ENCODE results near the gene STX8. TPM values are rescaled to one million over a fixed set of nuclear protein-coding genes. Genes with fewer than 3 reads are reported as not detected.
"Not testable (repeated sequence)": the region's sequence is repeated elsewhere in the genome, so short reads cannot be mapped to it uniquely, and the experiment has no call there.

The STX8 gene
- total and polyA plus RNA-seq, 12 donors, result 53.3 to 80.1 (median 63.9) TPM

DNA sequence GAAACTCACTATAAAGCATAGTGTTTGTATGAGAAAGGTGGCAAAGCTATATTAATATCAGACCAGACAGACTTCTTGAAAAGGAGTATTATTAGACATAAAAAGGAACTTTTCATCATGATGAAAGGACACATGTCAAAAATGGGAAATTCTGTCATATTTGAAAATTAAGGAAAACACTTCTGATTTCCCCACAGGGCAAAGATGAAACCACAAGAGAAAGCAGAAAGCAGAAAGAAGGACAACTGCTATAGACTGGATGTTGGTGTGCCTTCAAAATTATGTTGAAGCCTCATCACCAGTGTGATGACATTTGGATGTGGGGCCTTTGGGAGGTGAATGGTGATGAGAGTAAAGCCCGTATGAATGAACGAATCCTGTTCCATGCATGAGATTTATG is 193.0 kb downstream of the STX8 start:
- TF ChIP-seq CTCF (IDR thresholded peaks at IDR 0.05), result no peak
- peaks cover 0 to 6% (median 0%) of the 10 kb centered on the region in 9 donors for H3K36me3 ChIP-seq
- DNase-seq, result no peak
- intact Hi-C loops (cut with DNase I), result no loop called here
- no peak for ATAC-seq
- H3K4me1 ChIP-seq, result peaks cover 0 to 6% (median 0%) of the 10 kb centered on the region in 9 donors
- H3K4me3 ChIP-seq, result no peak overlapping the region
- H3K27me3 ChIP-seq, result no peaks in the 10 kb centered on the region
- no peak overlapping the region for H3K27ac ChIP-seq
- WGBS, 2 donors, result 93 to 94% methylated on average over 2 of the region's 2 CpGs
- no peaks in the 10 kb centered on the region for H3K9me3 ChIP-seq

- intact Hi-C loops (cut with DNase I), result no loop called here
- Histone ChIP-seq H3K9me3 (peaks cover 0 to 4% (median 0%) of the 10 kb centered on the region in 11 donors), H3K27me3 (no peaks in the 10 kb centered on the region), H3K4me1 (no peaks in the 10 kb centered on the region), H3K4me3 (no peak overlapping the region), H3K36me3 (peaks cover 0 to 16% (median 4%) of the 10 kb centered on the region in 9 donors), H3K27ac (no peak overlapping the region)
- ATAC-seq, result no peak
- TF ChIP-seq CTCF (IDR thresholded peaks at IDR 0.05), result no peak
- WGBS, 2 donors, result 96 to 98% methylated on average over 2 of the region's 2 CpGs
- no peak for DNase-seq
Observed at GRCh38 chr17:9381068-9381467, 194.6 kb downstream of the STX8 start.

DNA sequence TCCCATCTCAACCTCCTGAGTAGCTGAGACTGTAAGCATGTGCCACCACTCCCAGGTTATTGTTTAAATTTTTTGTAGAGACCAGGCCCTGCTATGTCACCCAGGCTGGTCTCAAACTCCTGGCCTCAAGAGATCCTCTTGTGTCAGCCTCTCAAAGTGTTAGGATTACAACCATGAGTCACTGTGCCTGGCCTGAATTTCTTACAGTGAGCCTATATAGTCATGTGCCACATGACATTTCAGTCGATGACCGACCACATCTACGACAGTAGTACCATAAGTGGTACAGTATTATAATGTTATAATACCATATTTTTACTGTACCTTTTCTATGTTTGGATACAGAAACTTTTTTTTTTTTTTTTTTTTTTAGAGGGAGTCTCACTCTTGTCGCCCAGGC is 195.3 kb downstream of the STX8 start:
- peaks cover 0 to 16% (median 8%) of the 10 kb centered on the region in 9 donors for H3K36me3 ChIP-seq
- no peaks in the 10 kb centered on the region for H3K4me1 ChIP-seq
- H3K9me3 ChIP-seq, result peaks cover 0 to 7% (median 0%) of the 10 kb centered on the region in 11 donors
- ATAC-seq (no peak), DNase-seq (no peak)
- 96 to 98% methylated on average over 4 of the region's 4 CpGs for WGBS, 2 donors
- H3K4me3 ChIP-seq, result no peak overlapping the region
- no peak overlapping the region for H3K27ac ChIP-seq
- H3K27me3 ChIP-seq, result no peaks in the 10 kb centered on the region
- no peak for TF ChIP-seq CTCF (IDR thresholded peaks at IDR 0.05)
- intact Hi-C loops (cut with DNase I), result no loop called here

DNA sequence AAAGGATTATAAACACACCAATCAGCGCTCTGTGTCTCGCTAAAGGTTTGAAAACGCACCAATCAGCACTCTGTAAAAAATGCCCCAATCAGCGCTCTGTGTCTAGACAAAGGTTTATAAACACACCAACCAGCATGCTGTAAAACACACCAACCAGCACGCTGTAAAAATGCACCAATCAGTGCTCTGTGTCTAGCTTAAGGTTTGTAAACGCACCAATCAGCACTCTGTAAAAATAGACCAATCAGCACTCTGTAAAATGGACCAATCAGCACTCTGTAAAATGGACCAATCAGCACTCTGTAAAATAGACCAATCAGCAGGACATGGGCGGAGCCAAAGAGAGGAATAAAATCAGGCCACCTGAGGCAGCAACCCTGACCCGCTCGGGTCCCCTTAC is 199.4 kb downstream of the STX8 start:
- H3K9me3 ChIP-seq; H3K4me3 ChIP-seq; DNase-seq; H3K27ac ChIP-seq; H3K4me1 ChIP-seq; H3K27me3 ChIP-seq; intact Hi-C loops (cut with DNase I); ATAC-seq: not testable (repeated sequence)
- peaks cover 0 to 16% (median 8%) of the 10 kb centered on the region in 9 donors for H3K36me3 ChIP-seq
- 92 to 97% methylated on average over 9 of the region's 9 CpGs for WGBS, 2 donors

DNA sequence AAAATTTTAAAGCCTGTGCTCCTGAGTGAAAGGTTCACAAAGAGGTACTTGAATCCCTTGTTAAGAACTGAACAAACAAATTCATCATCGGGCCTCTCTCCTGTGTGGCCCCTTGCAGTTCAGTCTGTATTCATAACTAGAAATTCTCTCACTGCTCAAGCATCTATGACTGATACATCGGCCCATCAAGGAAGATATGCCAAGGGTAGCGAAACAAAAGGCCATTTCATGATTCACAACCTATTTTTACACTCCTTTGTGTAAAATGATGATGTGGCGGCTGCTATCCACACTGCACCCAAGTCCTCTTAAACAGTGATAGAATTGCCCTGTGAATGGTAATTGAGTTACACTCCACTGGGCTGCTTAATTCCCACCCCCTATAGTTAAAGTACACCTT is 204.6 kb downstream of the STX8 start:
- peak in 1 of 2 donors; percentile 31 for DNase-seq
- no peak for TF ChIP-seq CTCF (IDR thresholded peaks at IDR 0.05)
- H3K27ac ChIP-seq, result peak overlapping the region in 9 of 10 donors; percentile 2 to 80 (median 69)
- H3K27me3 ChIP-seq, result no peaks in the 10 kb centered on the region
- peaks cover 0 to 4% (median 0%) of the 10 kb centered on the region in 9 donors for H3K36me3 ChIP-seq
- H3K9me3 ChIP-seq, result peaks cover 0 to 2% (median 0%) of the 10 kb centered on the region in 11 donors
- H3K4me1 ChIP-seq, result peaks cover 6 to 55% (median 34%) of the 10 kb centered on the region in 9 donors
- peak; percentile 56 to 93 (median 82) for ATAC-seq
- intact Hi-C loops (cut with DNase I), result no loop called here
- no peak overlapping the region for H3K4me3 ChIP-seq
- 18 to 24% methylated on average over 4 of the region's 4 CpGs for WGBS, 2 donors
